GM18517 (cell line): ENCODE data around the gene SYT15.
"Not testable (repeated sequence)": the region's sequence is repeated elsewhere in the genome, so short reads cannot be mapped to it uniquely, and the experiment has no call there.

ENCODE experiments used
- ATAC-seq: cut with Tn5 transposase; IDR thresholded peaks from one replicate; pipeline ENCODE4 v1.9.1; 2021; ENCODE audit warnings: mild to moderate bottlenecking, moderate library complexity; ENCODE audit not compliant: unreplicated experiment

Gene SYT15

DNA sequence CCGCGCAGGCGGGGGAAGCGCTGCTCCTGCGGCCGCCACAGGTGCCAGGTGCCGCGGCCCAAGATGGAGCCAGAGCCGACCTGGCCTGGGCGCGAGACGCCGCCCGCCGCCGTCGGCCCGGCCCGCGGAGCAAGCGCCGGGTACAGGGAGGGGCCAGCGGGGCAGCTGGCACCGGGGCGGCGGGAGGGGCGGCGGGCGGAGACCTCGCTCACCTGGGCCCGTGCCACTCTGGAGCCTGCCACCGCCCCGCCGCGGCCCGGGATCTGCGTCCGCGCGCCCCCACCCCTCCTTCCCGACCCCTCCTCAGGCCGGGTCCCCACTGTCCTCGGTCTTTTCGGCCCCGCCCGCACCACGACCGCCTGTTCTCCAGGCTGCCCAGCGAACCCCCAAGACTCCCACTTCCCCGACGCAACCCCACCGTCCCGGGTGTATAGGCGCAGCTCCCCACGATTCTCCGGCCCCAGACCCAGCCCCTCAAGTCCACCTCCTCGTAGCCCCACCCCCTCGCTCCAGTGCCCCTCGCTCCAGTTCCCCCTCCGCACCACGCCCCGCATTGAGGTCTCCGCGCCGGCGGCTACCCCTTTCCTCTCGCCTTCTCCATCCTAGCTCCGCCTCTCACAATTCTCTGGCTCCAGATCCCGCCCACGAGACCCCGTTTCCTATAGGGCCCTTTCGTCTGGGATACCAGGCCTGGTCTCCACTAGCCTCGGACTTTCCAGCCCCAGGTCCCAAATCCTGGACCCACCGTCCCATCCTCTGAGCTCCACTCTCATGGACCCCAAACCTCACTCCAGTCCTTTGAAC, 22.2 kb upstream of the SYT15 start, which contains the start of gene GPRIN2:
TSS of gene GPRIN2 (minus strand) at position 144 of the 804 bp plus-strand sequence. CDS start 5,922 bp downstream, outside the sequence.
- ATAC-seq, result no peak

DNA sequence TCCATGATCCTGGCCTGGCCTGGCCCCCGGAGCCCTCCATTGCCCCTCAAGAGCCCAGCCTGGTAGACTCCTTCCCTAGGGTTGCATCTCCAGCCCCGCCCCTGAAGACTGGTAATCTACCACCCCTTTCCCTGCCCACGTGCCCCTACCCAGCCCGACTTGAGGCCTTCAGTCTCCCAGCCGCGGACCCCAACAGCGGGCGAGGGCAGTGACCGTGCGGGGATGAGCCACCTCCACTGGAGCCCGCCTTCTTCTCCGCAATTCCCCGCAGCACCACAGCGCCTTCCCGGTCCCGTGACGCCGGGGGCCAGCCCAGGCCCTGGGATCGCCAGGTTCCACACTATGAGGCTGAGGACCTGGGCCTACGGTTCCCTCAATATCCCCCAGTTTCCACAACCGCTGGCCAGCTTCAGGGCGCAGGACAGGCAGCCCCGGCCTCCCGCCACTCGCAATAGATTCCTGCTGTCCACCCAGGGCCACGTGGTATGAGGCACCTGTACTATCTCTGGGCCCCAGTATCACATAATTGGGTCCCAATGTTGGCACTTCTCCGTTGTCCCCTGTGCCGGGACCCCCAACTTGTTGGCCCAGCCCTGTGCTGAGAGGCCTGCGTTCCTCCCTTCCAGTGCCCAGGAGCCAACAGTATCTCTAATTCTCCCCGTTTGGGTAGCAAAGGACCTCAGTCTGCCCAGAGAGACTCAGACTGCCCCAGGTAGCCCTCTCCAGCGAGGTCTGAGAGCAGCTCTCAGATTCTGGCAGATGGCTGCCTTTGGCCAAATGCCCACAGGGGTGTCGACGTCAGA, 21.4 kb upstream of the SYT15 start:
- no peak for ATAC-seq

DNA sequence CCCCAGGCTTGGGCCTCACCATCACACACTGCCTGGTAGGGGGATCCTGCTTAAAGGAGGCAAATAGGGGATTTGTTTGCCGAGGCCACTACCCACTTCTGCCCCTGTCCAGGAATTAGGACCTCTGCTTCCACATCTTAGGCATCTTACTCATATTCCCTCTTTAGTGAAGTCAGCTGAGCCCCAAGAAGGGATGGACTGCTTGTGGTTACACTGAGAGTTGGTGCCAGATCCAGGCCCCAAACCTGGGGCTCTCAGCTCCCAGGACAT, 20.9 kb upstream of the SYT15 start:
- no peak for ATAC-seq

DNA sequence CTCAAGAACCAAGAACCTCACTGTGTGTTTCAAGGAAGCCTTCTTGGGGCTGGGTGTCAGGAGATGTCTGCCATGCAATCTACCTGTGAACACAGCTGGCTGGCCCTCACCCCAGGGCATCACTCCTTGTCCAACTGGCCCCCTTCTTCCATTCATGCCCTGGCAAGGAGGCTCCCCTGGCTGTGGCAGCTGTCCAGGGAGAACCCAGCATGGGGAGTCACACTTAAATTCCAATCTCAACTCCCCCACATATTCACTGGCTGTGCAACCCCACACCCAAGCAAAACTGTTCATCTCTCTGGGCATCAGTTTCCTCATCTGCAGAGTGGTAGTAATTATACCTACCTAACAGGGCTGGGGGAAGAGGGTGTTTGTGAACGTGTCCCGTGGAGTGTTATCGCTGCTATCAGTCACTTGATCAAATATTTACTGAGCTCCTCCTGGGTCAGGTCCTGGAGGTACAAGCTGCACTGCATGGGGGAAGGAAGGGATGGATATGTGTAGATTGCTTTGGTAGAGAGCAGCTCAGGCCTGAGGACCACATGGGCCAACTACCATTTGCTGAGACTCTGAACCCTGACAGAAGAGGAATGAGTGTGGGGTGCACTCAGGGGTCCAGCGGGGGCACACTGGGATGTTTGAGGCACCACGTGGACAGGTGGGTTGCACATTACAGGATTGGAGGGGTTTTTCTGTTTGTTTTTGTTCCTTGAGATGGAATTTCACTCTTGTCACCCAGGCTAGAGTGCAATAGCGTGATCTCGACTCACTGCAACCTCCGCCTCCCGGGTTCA, 20.3 kb upstream of the SYT15 start:
- ATAC-seq, result no peak

DNA sequence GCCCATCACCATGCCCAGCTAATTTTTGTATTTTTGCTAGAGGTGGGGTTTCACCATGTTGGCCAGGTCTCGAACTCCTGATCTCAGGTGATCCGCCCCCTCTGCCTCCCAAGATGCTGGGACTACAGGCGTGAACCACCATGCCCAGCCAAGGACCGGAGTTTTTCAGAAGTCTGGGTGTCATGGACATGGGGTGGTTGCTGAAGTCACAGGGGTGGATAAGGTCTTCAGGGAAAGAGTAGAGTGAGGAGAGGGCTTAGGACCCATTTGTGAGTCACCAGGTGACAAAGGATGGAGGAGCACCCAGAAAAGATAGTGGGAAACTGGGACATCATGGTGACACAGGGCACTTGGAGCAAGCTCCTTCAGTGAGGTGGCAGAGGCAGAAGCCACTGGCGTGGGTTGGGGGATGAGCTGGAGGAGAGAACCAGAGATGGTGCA, 19.7 kb upstream of the SYT15 start:
- no peak for ATAC-seq

DNA sequence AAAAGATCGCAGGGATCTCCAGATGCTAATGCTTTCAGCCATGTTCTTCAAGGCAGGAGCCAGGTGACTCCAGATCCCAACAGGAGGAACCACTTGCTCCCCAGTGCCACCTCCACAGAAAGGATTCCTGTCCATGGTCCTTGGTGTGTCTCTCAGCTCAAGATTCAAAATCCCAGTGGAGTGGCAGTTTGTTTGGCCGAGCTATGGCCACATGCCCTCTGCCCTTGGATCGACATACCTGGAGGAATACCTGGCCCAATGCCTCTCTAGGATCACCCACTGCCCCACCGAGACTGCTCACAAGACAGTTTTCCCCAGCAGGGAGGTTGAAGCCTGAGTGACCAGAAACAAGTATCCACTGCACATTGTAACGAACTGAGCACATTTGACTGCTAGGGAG, 18.5 kb upstream of the SYT15 start:
- no peak for ATAC-seq

DNA sequence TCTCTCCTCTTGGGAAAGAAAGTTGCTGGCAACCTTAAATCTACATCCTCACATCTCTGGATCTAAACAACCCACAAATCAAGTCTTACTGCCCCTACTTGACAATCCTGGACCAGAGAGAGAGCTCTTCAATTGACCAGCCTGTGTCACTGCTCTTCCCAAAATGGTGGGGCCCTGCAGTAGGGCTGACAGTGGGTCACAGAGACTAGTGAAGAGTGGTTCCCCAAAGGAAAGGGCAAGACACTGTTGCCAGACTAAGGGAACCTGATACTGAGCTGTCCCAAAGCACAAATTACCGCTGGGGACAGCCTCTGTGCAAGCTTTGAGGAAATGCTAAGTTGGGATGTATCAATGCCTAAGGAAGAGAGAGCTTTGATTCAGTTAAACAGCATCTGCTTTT, 18.0 kb upstream of the SYT15 start:
- ATAC-seq, result no peak

DNA sequence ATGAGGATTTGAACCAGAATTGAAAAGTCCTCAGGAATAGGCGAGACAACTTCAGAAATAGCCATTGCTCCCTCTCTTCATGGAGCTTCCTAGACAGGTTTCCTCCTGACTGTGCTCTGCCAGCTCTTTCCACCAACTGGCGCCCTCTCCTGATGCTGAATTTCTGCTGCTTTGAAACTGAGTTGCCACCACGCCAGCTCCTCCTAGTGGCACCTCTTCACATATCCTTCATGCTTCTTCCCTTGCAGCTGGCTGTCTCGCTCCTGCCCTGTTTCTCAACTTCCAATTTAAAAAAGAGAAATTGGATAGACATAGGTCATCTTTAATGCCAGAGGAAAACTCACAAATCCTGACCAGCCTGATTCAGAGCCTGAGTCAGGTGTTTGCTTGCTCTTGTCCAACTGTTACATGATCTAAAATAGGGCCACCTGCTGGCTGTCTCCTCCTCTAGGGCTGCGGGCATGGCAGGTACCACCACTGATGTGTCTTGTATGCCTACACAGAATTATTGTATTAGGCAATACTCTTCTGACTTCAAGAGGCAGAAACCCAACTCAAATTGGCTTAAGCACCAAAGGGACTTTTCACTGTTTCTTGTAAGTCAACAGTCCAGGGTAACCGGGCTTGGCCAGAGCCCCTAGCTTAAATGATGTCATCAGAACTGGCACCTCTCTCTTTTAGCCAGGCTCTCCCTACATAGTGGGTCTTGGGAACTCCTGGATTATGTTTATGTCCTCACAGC, 13.2 kb upstream of the SYT15 start:
- peak; percentile 63 for ATAC-seq

DNA sequence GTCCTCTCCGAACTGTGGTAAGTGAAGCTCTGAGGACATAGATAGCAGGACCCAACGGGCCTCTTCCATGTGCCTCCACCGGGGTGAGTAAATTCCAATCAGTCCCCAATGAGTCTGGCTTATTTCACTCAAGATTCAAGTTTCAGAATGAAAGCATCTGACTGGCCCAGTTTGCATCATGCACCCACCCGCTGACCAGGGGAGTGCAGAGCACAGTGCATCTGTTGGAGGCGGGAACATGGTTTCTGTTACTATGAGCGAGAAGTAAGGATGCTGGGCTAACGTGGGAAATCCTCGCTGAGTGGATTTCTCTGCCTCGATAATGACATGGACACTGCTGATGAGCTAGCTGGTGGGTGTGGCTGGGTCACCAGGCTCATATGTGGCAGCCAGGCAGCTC, 11.8 kb upstream of the SYT15 start:
- ATAC-seq, result not testable (repeated sequence)

DNA sequence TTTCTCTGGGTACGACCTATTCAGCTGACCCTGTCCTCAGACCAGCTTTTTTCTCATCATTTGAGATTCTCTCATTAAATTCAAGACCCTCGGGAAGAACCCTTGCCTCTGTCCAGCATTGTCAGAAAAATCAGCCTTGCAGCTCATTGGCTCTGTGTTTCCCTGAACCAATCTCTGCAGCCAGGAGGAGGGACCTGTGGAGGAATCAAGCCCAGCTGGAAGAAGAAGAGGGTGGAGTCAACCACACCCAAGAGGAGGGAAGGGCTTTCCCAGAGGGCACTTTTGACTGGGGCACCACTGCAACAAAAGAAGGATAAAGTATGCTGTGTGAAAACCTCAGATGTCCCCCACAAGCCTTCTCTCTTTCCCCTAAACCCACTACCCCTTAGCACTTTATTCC, 8.3 kb upstream of the SYT15 start:
- ATAC-seq, result not testable (repeated sequence)

DNA sequence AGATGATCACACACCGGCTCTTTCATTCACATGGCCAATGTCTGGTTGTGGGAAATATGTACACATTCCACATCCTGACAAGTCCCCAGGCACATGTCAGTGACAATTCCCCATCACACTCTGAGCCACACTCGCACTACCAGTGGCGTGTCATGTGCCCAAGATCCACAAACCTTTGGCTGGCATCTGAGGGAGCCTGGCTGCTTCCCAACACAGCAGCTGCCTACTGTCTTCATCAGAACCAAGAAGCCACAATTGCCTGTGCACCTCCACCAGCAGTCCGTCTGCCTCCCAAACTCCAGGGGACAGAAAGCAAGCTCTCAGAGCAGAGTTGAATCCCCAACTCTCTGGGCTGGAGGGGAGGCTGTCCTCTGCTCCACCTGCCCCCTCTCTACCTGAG, 6.2 kb upstream of the SYT15 start:
- not testable (repeated sequence) for ATAC-seq

DNA sequence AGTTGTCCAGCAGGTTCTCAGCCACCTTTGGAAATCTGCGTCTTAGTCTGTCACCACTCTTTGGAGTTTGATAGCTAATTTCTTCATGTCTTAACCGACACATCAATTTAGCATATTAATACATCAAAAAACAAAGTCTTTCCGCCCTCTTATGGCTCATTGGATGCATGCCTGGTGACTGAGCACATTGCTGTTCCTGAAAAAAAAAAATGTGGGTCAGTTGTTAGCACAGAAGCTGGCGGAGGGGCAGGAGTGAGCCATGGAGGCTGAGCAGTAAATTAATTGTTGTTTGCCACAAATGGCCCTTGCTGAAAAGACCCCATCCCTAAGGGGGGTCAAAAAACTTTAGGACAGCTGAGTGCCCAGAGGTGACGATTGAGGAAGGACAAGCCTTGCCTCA, 5.6 kb upstream of the SYT15 start:
- not testable (repeated sequence) for ATAC-seq

DNA sequence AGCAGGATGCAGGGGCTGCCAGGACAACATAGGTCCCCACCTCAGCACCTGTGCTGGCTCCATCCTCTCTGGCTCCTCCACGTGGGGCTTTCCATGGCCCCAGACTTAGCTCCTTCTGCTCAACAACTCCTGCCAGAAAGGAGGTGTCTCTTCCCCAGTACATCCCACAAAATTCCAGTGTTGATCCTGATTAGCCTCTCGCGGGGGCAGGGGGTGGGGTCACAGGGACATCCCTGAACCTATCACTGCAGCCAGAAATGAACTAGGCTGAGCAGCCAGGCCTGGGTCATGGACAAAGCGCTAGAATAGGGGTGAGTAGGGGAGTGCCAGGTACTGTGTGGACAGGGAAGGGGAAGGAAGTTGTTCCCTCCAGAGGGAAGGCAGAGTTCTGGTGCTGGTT, 5.0 kb upstream of the SYT15 start:
- not testable (repeated sequence) for ATAC-seq

DNA sequence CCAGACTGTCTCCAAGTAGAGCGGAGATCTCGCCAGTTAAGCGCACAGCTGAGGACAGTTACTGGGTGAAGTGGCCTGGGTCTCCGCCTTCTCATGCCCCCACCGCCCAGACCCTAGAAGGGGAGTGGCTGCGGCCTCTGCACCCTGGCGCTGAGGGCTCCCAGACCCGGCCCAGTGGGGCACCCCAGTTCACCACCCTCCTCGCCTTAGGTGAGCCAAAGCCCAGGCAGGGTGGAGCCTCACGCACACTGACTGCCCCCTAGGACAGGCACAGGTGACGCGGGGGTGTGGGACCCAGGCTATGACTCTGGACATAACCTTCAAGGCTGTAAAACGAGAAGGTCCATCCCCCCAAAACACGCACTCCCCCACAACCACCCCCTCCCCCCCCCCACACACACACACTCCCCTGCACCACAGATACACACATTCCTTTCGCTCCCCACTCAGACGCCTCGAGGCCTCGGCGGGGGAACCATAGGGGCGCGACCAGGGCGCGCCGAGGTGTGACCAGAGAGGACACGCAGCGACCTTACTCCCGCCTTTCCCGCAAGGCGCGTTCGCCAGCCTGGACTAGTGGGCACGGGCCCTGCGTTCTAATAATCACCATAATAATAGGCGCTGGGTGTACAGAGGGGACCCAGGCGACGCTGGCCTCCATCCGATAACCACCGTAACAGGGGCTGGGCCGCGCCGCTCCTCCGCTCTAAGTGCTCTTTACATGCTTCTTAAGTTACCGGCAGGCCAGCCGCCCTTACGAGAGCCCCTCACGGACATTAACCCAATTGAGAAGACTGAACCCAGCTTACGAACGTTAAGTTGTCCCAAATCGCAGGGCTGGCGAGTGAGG, 1.1 kb upstream of the SYT15 start:
- not testable (repeated sequence) for ATAC-seq

DNA sequence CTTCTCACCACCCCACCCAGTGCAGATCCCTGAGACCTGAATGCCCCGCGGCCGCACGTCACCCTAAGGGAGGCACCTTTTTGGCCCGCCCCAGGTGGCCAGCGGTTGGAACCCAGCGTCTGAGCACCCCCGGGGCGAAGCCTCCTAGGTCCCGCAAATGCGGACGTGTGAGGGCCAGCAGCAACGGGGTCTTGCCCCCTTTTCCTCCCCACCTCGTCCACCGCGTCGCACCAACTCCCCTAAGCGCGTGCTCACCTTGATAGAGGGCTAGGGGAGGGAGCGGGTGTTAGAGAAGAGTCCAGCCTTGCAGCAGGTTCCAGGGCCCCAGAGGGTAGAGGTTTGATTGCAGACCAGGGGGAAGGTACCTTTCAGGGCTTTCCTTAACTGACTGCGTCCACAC, 450 bp downstream of the SYT15 start:
- not testable (repeated sequence) for ATAC-seq

DNA sequence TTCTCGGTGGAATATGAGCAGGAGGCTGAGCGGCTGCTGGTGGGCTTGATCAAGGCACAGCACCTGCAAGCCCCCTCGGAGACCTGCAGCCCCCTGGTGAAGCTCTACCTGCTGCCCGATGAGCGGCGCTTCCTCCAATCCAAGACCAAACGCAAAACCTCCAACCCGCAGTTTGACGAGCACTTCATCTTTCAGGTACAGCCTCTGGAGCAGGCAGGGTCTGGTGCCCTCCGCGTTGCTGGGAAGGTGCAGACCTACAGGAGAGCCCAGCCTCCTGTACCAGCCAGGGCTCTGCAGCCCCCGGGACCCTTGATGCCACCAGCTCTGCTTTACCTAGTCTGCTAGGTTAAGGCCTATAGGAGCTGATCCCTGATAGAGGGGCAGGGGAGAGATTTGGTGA, 3.1 kb downstream of the SYT15 start:
- ATAC-seq, result not testable (repeated sequence)

DNA sequence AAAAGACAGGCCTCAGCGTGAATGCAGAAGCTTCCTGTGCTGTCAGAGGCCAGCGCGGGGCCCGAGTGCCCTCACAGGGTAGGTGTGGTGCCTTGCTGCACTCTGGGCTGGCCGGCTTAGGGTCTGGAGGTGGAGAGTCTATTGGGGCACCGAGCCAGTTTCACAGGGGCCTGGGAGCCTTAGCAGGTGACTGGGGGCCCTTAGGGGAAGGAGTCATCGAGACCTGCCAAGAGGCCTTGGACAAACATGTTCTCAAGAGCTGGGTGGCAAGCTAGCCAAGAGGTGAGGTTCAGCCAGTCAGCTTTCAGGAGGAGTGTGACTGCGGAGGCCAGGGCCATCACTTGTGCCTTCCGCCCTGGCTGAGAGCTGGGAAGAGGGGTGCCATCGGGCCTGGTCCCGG, 3.6 kb downstream of the SYT15 start:
- ATAC-seq, result not testable (repeated sequence)

DNA sequence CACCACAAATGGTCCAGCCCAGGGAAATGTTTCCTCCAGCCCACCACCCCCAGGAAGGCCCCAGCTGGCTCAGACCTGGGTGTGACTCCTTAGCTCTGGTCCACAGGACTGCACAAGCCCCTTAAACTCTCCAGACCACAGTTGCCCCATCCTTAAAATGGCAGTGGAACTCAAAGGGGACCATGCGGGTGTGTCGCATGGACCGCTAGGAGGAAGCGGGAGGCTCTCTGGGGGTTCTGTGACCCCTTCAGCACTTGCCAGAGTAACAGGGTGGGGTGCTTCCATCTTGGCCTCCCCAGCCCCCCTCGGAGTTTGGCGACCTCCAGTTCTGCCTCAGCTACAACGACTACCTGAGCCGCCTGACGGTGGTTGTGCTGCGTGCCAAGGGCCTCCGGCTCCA, 5.3 kb downstream of the SYT15 start:
- ATAC-seq, result not testable (repeated sequence)

DNA sequence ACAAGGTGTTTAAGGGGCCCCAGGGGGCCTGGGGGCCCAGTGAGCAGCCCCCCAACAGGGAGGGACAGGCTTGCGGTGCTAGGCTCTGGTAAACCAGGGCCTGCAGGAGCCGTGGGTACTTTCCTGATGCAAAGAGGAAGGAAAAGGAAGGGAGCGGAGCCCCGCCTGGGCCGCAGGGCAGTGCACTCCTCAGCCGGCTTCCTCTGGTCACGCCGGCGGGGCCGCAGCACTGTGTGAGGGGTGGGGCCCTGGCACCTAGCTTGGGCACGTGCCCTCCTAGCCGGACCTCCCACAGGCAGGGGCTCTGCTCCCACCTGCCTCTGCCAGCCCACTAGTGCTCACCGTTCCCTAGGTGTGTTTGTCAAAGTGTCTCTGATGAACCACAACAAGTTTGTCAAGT, 6.3 kb downstream of the SYT15 start:
- not testable (repeated sequence) for ATAC-seq

DNA sequence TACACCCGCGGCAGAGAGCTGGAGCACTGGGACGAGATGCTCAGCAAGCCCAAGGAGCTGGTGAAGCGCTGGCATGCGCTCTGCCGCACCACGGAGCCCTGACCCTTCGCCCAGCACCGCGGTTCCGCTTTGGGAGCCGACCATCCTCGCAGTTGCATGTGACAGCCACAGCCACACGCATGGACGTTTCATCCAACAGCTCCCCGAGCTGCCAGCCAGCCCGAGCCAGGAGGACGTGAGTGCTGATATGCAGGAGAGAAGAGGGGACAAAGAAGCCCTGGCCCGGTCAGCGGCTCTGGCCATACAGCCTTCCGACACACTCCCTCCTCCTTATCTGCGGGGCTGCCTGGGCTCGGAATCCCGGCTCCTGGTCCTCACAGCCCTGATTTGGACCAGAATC, 8.6 kb downstream of the SYT15 start:
- not testable (repeated sequence) for ATAC-seq
